Thyroid gland (tissue), 4 donors: ENCODE results near the gene C6orf47. TPM values are rescaled to one million over a fixed set of nuclear protein-coding genes. Genes with fewer than 3 reads are reported as not detected.
"Not testable (repeated sequence)": the region's sequence is repeated elsewhere in the genome, so short reads cannot be mapped to it uniquely, and the experiment has no call there.

Experiments used
- DNase-seq, 2 donors: peaks; one replicate each; pipeline ENCODE4 v3.0.0-alpha.2; 2019
- H3K27ac ChIP-seq, 3 donors: fragments of 200-600 bp; sonication (generic); 1 replicate in 2 of 3; 2 replicates in 1 of 3; pipeline ENCODE4 v1.5.1; 2016 to 2019; ENCODE audit warnings: mild to moderate bottlenecking in 1 of 3, moderate library complexity in 1 of 3
- H3K27me3 ChIP-seq: fragments of 200-600 bp; sonication (generic); one replicate; pipeline ENCODE4 v1.5.1; 2019
- H3K36me3 ChIP-seq, 2 donors: fragments of 200-600 bp; sonication (generic); one replicate each; pipeline ENCODE4 v1.5.1; 2016 to 2019
- H3K4me1 ChIP-seq, 2 donors: fragments of 200-600 bp; sonication (generic); one replicate each; pipeline ENCODE4 v1.5.1; 2017 to 2019
- H3K4me3 ChIP-seq, 3 donors: fragments of 200-600 bp; sonication (generic); replicated peaks in 1 of 3; 1 replicate in 2 of 3; 2 replicates in 1 of 3; pipeline ENCODE4 v1.5.1; 2016; ENCODE audit warnings: mild to moderate bottlenecking in 1 of 3
- H3K9me3 ChIP-seq: fragments of 200-600 bp; sonication (generic); one replicate; pipeline ENCODE4 v1.5.1; 2017
- POLR2A ChIP-seq, 2 donors: fragments of 450-650 bp; IDR thresholded peaks; one replicate each; pipeline ENCODE4 v1.6.1; 2017; ENCODE audit warnings: antibody characterized with exemption in 2 of 2, mild to moderate bottlenecking in 2 of 2, moderate library complexity in 1 of 2
- WGBS, 2 donors: methylation state at CpG; one replicate each; pipeline ENCODE4 v1.1.5; 2017; 5-methylcytosine and 5-hydroxymethylcytosine counted together
- intact Hi-C: fragments of 100-400 bp; cut with DNase I; formaldehyde crosslinking; loops from one replicate; pipeline ENCODE4 v1.15.1; 2023
- total RNA-seq, 4 donors: library from RNA; depleted of rRNA; stranded (reverse); fragments of >200 nt; gene quantifications; one replicate each; pipeline ENCODE4 v1.2.3, GENCODE V29; 2016
- TF ChIP-seq, protein P1 (sequence below), 6 experiments: fragments of 200-600 bp in 3 of 6; fragments of 450-650 bp in 3 of 6; sonication (generic) in 3 of 6; IDR thresholded peaks; one replicate each; pipeline ENCODE4 v1.5.1; 2016 to 2019; ENCODE audit warnings: antibody characterized with exemption in 6 of 6, mild to moderate bottlenecking in 2 of 6, inconsistent platforms in 1 of 6, moderate library complexity in 1 of 6

Gene C6orf47, protein sequence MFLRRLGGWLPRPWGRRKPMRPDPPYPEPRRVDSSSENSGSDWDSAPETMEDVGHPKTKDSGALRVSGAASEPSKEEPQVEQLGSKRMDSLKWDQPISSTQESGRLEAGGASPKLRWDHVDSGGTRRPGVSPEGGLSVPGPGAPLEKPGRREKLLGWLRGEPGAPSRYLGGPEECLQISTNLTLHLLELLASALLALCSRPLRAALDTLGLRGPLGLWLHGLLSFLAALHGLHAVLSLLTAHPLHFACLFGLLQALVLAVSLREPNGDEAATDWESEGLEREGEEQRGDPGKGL
- 10 to 100 TPM; 23.6 to 32.3 (median 28.7) TPM for total RNA-seq

DNA sequence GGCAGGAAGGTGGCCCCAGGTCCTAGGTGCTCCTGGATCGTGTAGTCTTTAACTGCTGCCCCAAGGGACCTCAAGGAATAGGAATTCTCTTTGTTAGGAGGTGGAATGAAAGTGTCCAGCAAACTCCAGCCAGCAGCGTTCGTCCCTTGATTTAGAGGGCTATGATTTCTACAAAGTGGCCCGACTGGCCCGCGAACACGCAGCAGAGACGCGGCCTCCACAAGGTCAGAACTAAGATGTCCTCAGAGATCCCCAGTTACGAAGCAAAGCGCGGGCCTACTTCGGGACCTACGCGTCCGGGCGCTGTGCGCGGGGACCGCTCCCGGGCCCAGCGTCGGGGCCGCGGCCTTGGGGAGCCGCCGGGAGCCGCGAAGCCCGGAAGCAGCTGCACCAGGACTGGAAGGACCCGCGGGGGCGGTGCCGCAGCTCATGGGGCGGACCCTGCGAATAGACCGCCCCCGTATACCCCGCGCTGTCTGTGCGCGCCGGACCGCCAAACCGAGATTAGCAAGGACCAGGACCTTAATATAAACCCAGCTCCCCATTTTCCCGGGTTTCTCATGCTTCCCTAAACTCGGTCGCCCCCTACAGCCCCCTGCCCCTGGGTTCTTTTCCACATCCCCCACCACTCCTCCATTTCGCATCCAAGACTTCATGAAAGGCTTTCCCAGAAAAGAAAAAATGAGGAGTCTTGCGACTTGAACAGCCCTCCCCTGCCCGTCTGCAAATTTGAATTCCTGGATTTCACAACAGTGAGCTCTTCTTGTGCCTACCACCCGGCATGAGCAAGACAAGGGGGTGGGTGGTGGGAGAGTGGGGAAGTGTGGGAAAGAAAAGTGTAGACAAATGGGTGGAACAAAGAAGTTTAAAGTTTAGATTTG is at the start of gene C6orf47:
C6orf47 (minus strand) TSS at position 398 of the 881 bp plus-strand sequence. CDS start 831 bp downstream, outside the sequence.
- TF ChIP-seq POLR2A (IDR thresholded peaks at IDR 0.05): peak in 1 of 2 donors; percentile 80
- TF ChIP-seq, protein P1, sequence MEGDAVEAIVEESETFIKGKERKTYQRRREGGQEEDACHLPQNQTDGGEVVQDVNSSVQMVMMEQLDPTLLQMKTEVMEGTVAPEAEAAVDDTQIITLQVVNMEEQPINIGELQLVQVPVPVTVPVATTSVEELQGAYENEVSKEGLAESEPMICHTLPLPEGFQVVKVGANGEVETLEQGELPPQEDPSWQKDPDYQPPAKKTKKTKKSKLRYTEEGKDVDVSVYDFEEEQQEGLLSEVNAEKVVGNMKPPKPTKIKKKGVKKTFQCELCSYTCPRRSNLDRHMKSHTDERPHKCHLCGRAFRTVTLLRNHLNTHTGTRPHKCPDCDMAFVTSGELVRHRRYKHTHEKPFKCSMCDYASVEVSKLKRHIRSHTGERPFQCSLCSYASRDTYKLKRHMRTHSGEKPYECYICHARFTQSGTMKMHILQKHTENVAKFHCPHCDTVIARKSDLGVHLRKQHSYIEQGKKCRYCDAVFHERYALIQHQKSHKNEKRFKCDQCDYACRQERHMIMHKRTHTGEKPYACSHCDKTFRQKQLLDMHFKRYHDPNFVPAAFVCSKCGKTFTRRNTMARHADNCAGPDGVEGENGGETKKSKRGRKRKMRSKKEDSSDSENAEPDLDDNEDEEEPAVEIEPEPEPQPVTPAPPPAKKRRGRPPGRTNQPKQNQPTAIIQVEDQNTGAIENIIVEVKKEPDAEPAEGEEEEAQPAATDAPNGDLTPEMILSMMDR (IDR thresholded peaks at IDR 0.05): no peak
- 0 to 1% methylated on average over 21 to 39 of the region's 52 CpGs for WGBS, 2 donors
- Histone ChIP-seq H3K27me3 (no peaks in the 10 kb centered on the region), H3K27ac (peak within 1 kb of the TSS; percentile 59 to 82 (median 81)), H3K4me1 (peaks cover 38 to 51% of the 10 kb centered on the region in 2 donors), H3K4me3 (peak within 1 kb of the TSS; percentile 54 to 88 (median 83)), H3K36me3 (peaks cover 0 to 6% of the 10 kb centered on the region in 2 donors), H3K9me3 (no peaks in the 10 kb centered on the region)
- intact Hi-C loops: no loop called here
- peak; percentile 89 to 90 for DNase-seq

DNA sequence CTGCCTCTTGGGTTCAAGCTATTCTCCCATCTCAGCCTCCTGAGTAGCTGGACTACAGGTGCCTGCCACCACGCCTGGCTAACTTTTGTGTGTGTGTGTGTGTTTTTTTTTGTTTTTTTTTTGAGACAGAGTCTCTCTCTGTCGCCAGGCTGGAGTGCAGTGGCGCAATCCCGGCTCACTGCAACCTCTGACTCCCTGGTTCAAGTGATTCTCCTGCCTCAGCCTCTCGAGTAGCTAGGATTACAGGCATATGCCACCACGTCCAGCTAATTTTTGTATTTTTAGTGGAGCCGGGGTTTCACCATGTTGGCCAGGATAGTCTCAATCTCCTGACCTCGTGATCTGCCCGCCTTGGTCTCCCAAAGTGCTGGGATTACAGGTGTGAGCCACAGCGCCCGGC is 48.6 kb upstream of the C6orf47 start:
- WGBS, 2 donors: 63 to 75% methylated on average over 10 to 11 of the region's 11 CpGs
- H3K36me3 ChIP-seq, H3K27ac ChIP-seq, H3K9me3 ChIP-seq, H3K27me3 ChIP-seq, intact Hi-C loops, H3K4me3 ChIP-seq: not testable (repeated sequence)
- H3K4me1 ChIP-seq: peaks cover 10 to 23% of the 10 kb centered on the region in 2 donors
- DNase-seq: peak; percentile 37 to 48

DNA sequence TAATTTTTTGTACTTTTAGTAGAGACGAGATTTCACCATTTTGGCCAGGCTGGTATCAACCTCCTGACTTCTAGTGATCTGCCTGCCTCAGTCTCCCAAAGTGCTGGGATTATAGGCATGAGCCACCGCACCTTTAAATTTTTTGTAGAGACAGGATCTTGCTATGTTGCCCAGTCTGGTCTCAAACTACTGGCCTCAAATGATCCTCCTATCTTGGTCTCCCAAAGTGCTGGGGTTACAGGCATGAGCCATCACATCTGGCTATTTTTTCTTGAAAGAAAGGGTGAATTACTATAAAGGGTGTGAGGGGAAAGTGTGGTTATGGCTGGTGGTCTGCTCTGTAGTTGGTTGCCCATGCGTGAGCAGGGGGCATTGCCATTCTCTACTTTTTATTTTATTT is 47.6 kb upstream of the C6orf47 start:
- no peaks in the 10 kb centered on the region for H3K36me3 ChIP-seq
- intact Hi-C loops: no loop called here
- 90 to 91% methylated on average over 3 of the region's 3 CpGs for WGBS, 2 donors
- TF ChIP-seq POLR2A (IDR thresholded peaks at IDR 0.05): no peak
- TF ChIP-seq, protein P1 (IDR thresholded peaks at IDR 0.05): no peak
- no peak for DNase-seq
- peaks cover 1 to 19% of the 10 kb centered on the region in 2 donors for H3K4me1 ChIP-seq
- H3K4me3 ChIP-seq: no peak overlapping the region
- no peaks in the 10 kb centered on the region for H3K27me3 ChIP-seq
- no peaks in the 10 kb centered on the region for H3K9me3 ChIP-seq
- H3K27ac ChIP-seq: no peak overlapping the region

DNA sequence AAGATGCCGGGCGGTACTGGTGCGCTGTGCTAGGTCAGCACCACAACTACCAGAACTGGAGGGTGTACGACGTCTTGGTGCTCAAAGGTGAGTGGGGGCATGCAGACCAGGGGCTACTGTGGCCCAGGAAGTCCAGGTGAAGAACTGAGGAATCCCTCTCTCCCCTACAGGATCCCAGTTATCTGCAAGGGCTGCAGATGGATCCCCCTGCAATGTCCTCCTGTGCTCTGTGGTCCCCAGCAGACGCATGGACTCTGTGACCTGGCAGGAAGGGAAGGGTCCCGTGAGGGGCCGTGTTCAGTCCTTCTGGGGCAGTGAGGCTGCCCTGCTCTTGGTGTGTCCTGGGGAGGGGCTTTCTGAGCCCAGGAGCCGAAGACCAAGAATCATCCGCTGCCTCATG is 47.1 kb upstream of the C6orf47 start:
- intact Hi-C loops: no loop called here
- Histone ChIP-seq H3K9me3 (no peaks in the 10 kb centered on the region), H3K4me3 (no peak overlapping the region), H3K36me3 (no peaks in the 10 kb centered on the region), H3K4me1 (peaks cover 0 to 13% of the 10 kb centered on the region in 2 donors), H3K27ac (no peak overlapping the region), H3K27me3 (no peaks in the 10 kb centered on the region)
- 80 to 88% methylated on average over 10 of the region's 10 CpGs for WGBS, 2 donors
- TF ChIP-seq, protein P1 (IDR thresholded peaks at IDR 0.05): no peak
- no peak for TF ChIP-seq POLR2A (IDR thresholded peaks at IDR 0.05)
- no peak for DNase-seq

DNA sequence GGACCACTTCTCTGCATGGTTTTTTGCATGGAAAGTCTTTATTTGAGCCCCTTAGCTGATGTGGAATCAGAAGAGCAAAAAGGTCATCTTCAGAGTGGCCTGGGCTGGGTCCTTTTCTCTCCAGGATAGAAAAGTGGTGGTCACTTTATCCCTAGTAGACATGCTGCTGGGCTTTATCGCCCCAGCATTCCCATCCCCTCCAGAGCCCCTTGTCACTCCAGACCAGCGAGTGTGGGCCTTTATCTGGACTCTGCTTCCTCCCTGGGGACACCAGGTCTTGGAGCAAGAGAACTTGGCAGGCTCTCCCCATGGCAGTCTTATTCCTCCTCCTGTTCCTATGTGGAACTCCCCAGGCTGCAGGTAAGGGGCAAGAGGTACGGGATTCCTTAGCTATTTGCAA is 46.0 kb upstream of the C6orf47 start, which contains the start of gene LY6G6F:
LY6G6F (plus strand) TSS at position 268 of the 400 bp plus-strand sequence; CDS start at position 309, 41 bp downstream.
- intact Hi-C loops: no loop called here
- DNase-seq: no peak

More for the DNA sequence above, 46.0 kb upstream of the C6orf47 start, which contains the start of gene LY6G6F:
- no peak within 1 kb of the TSS for H3K27ac ChIP-seq
- TF ChIP-seq POLR2A (IDR thresholded peaks at IDR 0.05): no peak
- TF ChIP-seq, protein P1 (IDR thresholded peaks at IDR 0.05): no peak
- no peak within 1 kb of the TSS for H3K4me3 ChIP-seq
- H3K27me3 ChIP-seq: no peaks in the 10 kb centered on the region
- WGBS, 2 donors: 51 to 69% methylated on average over 3 of the region's 3 CpGs
- no peaks in the 10 kb centered on the region for H3K9me3 ChIP-seq
- peaks cover 10 to 17% of the 10 kb centered on the region in 2 donors for H3K4me1 ChIP-seq
- H3K36me3 ChIP-seq: no peaks in the 10 kb centered on the region
